Fibroblast of skin of left quadriceps (primary cell): ENCODE measurements around the gene AGBL2.
"Not testable (repeated sequence)": the region's sequence is repeated elsewhere in the genome, so short reads cannot be mapped to it uniquely, and the experiment has no call there.

Source experiments
- DNase-seq, 2 experiments: peaks; one replicate each; pipeline ENCODE4 v3.0.0-alpha.2; 2013; ENCODE audit warnings: low read depth in 2 of 2

AGBL2 gene

GRCh38 chr11:47689480-47689879 is 25.7 kb downstream of the AGBL2 start:
- no peak for DNase-seq

DNA sequence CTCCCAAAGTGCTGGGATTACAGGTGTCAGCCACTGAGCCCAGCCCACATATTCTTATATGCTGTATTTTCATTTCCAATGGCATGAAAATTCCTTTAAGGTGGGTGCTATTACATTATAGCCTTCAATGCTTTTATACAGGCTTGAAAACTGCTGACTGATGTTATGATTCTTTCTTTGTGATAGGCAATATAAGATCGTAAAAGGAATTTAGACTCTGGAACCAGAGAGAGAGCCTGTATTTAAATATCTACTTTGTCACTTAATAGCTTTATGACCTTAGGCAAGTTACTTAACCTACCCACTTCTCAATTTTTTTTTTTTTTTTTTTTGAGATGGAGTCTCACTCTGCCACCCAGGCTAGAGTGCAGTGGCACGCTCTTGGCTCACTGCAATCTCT is 26.2 kb downstream of the AGBL2 start:
- DNase-seq = no peak

- DNase-seq = no peak
Measured at GRCh38 chr11:47688111-47688510, 27.1 kb downstream of the AGBL2 start.

GRCh38 chr11:47686704-47687103 is 28.5 kb downstream of the AGBL2 start:
- DNase-seq = not testable (repeated sequence)

DNA sequence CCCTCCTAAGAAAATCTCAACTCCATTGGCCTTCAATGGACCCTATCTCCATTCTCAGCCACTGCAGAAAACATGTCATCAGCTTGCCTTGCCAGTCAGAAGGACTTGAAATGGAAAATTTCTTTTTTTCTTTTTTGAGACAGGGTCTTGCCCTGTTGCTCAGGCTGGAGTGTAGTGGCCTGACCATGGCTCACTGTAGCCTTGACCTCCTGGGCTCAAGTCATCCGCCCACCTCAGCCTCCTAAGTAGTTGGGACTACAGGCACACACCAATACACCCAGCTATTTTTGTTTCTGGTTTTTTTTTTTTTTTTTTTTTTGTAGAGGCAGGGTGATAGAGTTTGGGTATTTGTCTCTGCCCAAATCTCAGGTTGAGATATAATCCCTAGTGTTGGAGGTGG is 29.0 kb downstream of the AGBL2 start:
- DNase-seq = no peak

DNA sequence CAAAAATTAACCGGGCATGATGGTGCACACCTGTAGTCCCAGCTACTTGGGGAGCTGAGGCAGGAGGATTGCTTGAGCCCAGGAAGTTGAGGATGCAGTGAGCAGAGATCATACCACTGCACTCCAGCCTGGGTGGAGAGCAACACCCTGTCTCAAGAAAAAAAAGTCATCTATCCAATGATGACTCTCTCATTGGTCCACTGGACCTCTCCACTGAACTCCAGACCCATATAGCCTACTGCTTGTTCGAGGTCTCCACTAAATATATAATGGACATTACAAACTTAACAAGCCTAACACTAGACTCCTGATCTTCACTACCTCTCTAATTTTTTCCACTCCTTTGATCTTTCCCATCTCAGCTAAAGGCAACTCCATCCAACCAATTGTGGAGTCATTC is 39.3 kb downstream of the AGBL2 start:
- DNase-seq = no peak

- DNase-seq = no peak
Measured at GRCh38 chr11:47672283-47672730, 42.9 kb downstream of the AGBL2 start.

- DNase-seq = no peak
Measured at GRCh38 chr11:47669856-47670255, 45.3 kb downstream of the AGBL2 start.

DNA sequence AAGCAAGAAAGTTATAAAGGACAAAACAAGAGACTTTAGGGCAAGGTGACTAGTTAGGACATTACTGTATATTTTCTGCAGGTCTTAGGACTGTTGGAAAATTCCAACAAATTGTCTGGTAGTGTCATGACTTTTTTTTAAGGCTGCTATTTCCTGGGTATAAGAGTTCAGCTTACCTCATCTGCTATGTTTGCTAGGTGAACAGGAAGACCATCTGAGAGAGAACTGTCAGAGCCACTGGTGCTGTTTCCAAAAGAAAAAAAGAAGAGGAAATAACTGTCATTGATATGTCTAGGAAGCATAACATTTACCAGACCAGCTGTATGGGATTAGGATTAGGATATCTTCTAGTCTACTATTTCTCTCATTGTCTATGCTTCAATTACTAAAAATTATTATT is 46.5 kb downstream of the AGBL2 start:
- DNase-seq = no peak

GRCh38 chr11:47667555-47667954 is 47.6 kb downstream of the AGBL2 start:
- no peak for DNase-seq

- DNase-seq = no peak
Measured at GRCh38 chr11:47667135-47667534, 48.0 kb downstream of the AGBL2 start.

- DNase-seq = not testable (repeated sequence)
Measured at GRCh38 chr11:47664936-47665335, 50.2 kb downstream of the AGBL2 start.

DNA sequence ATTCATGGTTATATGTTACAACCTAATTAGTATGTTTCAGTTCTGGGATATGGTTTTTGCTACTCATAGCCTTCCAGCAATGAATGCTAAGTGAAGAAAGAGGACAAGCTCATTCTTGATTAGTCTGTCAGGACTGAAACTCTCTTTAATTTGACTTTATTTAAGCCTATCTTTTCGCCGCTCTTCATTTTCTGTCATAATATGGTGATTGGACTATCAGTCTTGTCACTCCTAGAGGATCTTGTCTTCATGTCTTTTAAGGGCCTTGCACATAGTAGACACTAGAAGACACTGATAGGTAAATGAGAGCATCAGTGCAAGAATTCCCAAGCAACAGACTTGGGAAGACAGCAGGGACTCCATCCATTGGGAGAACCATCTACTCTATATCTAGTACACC is 53.9 kb downstream of the AGBL2 start:
- DNase-seq = no peak

GRCh38 chr11:47659276-47659675 is 55.9 kb downstream of the AGBL2 start:
- DNase-seq = no peak

GRCh38 chr11:47656260-47656885 is 58.8 kb downstream of the AGBL2 start:
- no peak for DNase-seq

DNA sequence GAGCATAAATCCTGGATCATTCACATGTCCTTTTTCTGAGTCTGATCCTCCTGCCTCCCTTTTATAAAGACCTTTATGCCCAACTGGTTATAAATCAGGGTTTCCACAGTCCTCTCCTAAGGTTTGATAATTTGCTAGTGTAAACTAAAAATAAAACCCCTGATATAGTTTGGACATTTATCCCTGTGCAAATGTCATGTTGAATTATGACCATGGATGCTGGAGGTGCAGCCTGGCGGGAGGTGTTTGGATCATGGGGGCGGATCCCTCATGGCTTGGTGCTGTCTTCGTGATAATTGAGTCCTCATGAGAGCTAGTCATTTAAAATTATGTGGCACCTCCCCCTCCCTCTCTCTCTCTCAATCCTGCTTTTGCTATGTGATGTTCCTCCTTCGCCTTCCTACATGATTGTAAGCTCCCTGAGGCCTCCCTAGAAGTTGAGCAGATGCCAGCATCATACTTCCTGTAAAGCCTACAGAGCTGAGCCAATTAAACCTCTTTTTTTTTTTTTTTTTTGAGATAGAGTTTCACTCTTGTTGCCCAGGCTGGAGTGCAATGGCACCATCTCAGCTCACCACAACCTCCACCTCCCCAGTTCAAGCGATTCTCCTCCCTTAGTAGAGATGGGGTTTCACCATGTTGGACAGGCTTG is 63.2 kb downstream of the AGBL2 start:
- DNase-seq = no peak

GRCh38 chr11:47649276-47649675 is 65.9 kb downstream of the AGBL2 start:
- DNase-seq = no peak

GRCh38 chr11:47646019-47646418 is 69.2 kb downstream of the AGBL2 start:
- DNase-seq = no peak

- no peak for DNase-seq
Measured at GRCh38 chr11:47645500-47645899, 69.7 kb downstream of the AGBL2 start.

GRCh38 chr11:47642099-47642855 is 72.9 kb downstream of the AGBL2 start, which contains the start of gene MTCH2:
Gene MTCH2, minus strand, starts transcription at chr11:47642559. Its CDS starts 94 bp downstream, at chr11:47642465.
- peak; percentile 94 for DNase-seq

DNA sequence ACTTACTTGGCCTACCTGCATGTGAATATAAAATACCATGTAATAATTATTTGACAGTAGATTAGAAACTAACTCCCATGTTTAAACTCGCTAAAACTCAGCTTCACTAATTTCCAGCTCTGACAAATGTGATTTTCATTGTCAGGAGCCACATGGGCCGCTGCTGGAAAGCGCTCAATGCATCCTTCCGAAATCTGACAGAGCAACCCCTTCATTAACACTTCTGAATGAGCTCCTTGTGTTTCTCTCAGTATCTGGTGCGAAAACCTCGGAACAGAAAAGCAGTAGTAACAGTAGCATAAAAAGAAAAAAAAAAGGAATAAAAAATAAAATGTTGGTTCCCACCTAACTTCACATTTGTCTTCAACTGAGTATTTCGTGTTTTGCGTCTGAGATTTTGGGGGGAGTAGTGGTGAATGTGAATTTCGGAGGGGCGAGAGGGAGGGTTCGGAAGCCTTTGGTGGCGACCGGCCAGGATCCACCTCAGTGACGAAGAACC is 73.5 kb downstream of the AGBL2 start:
- DNase-seq = no peak

GRCh38 chr11:47640506-47640905 is 74.7 kb downstream of the AGBL2 start:
- DNase-seq = not testable (repeated sequence)

GRCh38 chr11:47636331-47636730 is 78.8 kb downstream of the AGBL2 start:
- DNase-seq = not testable (repeated sequence)
